ENCODE data around the gene AQP2. TPM values are rescaled to one million over a fixed set of nuclear protein-coding genes. Genes with fewer than 3 reads are reported as not detected.
A peak's percentile ranks its signal among the peaks of the same experiment; 100 is the strongest.

AQP2 gene
- total RNA-seq, 1 experiment from 2014 or later: not detected

DNA sequence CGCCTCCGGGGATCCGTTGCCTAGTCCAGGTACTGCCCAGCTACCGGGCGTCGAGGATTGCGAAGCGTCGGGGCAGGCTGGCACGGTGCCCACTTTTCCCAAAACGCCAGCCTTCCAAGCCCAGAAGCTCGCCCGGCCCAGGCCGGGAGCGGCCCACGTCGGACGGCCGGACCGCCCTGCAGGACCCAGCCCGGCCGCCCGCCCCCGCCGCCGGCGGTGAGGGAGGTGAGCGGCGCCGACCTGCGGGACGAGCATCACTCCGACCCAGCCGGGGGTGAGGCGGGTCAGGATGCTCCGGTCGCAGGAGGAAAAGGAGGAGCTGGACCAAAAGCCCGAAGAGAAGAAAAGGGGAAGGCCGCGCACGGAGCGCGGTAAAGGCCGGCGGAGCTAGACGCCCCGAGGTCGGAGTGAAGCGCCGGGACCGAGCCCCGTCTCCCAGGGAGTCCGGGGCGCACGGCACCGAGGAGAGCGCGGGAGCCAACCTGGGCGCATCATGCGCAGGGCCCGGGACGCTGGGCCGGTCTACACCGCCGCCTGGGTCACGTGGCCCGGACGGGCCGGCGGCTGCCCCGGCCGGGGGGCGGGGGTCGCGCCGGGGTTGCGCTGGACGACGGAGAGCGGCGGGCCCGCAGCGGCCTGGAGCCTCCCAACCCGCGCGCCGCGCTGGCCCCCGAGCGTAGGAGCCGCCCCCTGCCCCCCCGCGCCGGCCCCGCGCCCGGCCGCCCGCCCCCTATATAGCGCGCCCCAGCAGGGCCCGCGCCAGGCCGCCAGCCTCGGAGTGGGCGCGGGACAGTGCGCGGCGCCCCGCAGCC is 10.8 kb downstream of the AQP2 start, which contains the start of gene AQP5:
TSS of gene AQP5 (plus strand) at position 762 of the 812 bp plus-strand sequence. CDS start 146 bp downstream, outside the sequence.
- Histone ChIP-seq H3K27ac (ENCODE audit: low read depth, low read length) (no peak within 1 kb of the TSS; the same call in 1 of the 2 replicates), H3K9me3 (ENCODE audit: control insufficient read depth in 1 of 2, insufficient read depth in 1 of 2, low read depth in 1 of 2, low read length in 2 of 2) (no peaks in the 10 kb centered on the region), H3K4me3 (replicated peaks in 1 of 2; ENCODE audit: low read depth in 1 of 2, low read length in 2 of 2) (peak within 1 kb of the TSS in 1 of 2 experiments; percentile 3; a peak in 1 of 4 replicates), H3K9me2 (ENCODE audit: insufficient read depth) (no peaks in the 10 kb centered on the region), H3K79me2 (ENCODE audit: insufficient read depth, low read length) (no peaks in the 10 kb centered on the region), H3K9ac (ENCODE audit: low read length) (no peak within 1 kb of the TSS), H3K4me1 (ENCODE audit: control insufficient read depth in 1 of 2, insufficient read depth in 2 of 2, low read length in 2 of 2) (peaks cover 30 to 36% of the 10 kb centered on the region in 2 experiments), H2AFZ (ENCODE audit: low read depth, low read length, poor library complexity, severe bottlenecking) (no peak within 1 kb of the TSS), H4K20me1 (ENCODE audit: insufficient read depth) (no peaks in the 10 kb centered on the region), H3K4me2 (ENCODE audit: low read length) (peak within 1 kb of the TSS; percentile 53), H3K36me3 (ENCODE audit: control insufficient read depth in 1 of 2, insufficient read depth in 2 of 2, low read length in 2 of 2) (no peaks in the 10 kb centered on the region), H3K27me3 (ENCODE audit: insufficient read depth, low read length) (no peaks in the 10 kb centered on the region)
- ChIA-PET RAD21 (ENCODE audit: low non-redundant PET in 1 of 2, low total read pairs in 2 of 2, uncharacterized antibody in 2 of 2, unreplicated experiment in 2 of 2) (no interaction called here), POLR2A (no interaction called here), CTCF (no interaction called here)
- no peak for ATAC-seq
- intact Hi-C loops (cut with micrococcal nuclease): loop anchor here (10.0 kb wide), 1 partner anchor 187 kb away; no protein-coding TSS in a partner anchor
- DNase-seq (ENCODE audit: low read depth, low spot score): no peak
- BruUV-seq (replicated peaks): no TSS peak
- TF ChIP-seq, protein P1, sequence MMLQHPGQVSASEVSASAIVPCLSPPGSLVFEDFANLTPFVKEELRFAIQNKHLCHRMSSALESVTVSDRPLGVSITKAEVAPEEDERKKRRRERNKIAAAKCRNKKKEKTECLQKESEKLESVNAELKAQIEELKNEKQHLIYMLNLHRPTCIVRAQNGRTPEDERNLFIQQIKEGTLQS (IDR thresholded peaks at IDR 0.05): no peak
- TF ChIP-seq POLR2AphosphoS5 (IDR thresholded peaks at IDR 0.05; ENCODE audit: low read depth, low read length) (no peak), JUND (IDR thresholded peaks at IDR 0.05) (no peak), ELF1 (IDR thresholded peaks at IDR 0.05; ENCODE audit: borderline replicate concordance, low read depth) (no peak), ZNF274 (IDR thresholded peaks at IDR 0.05; ENCODE audit: low read depth, low read length) (no peak), TCF7L2 (IDR thresholded peaks at IDR 0.05; ENCODE audit: borderline replicate concordance, extremely low read depth, insufficient read depth, insufficient read length) (no peak), SIN3A (IDR thresholded peaks at IDR 0.05; ENCODE audit: low read depth) (no peak), RAD21 (IDR thresholded peaks at IDR 0.05; ENCODE audit: low read depth) (no peak), POLR2A (IDR thresholded peaks at IDR 0.05; ENCODE audit: borderline replicate concordance, extremely low read depth, insufficient read depth, insufficient read length) (no peak), CEBPB (IDR thresholded peaks at IDR 0.05; ENCODE audit: low read depth) (no peak)
- TF ChIP-seq, protein P2, sequence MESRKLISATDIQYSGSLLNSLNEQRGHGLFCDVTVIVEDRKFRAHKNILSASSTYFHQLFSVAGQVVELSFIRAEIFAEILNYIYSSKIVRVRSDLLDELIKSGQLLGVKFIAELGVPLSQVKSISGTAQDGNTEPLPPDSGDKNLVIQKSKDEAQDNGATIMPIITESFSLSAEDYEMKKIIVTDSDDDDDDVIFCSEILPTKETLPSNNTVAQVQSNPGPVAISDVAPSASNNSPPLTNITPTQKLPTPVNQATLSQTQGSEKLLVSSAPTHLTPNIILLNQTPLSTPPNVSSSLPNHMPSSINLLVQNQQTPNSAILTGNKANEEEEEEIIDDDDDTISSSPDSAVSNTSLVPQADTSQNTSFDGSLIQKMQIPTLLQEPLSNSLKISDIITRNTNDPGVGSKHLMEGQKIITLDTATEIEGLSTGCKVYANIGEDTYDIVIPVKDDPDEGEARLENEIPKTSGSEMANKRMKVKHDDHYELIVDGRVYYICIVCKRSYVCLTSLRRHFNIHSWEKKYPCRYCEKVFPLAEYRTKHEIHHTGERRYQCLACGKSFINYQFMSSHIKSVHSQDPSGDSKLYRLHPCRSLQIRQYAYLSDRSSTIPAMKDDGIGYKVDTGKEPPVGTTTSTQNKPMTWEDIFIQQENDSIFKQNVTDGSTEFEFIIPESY (IDR thresholded peaks at IDR 0.05; ENCODE audit: extremely low read depth, insufficient replicate concordance, low read length): no peak

All from HCT116 (cell line).